Testis (tissue), 3 donors: ENCODE results near the gene BCKDK. TPM values are rescaled to one million over a fixed set of nuclear protein-coding genes. Genes with fewer than 3 reads are reported as not detected.

Source experiments
- DNase-seq: peaks from one replicate; pipeline ENCODE4 v3.0.0-alpha.2; 2019
- H3K27ac ChIP-seq, 2 donors: fragments of 200-600 bp; sonication (generic); one replicate each; pipeline ENCODE4 v1.5.1; 2019
- H3K27me3 ChIP-seq: fragments of 200-600 bp; sonication (generic); one replicate; pipeline ENCODE4 v1.5.1; 2019
- H3K36me3 ChIP-seq: fragments of 200-600 bp; sonication (generic); one replicate; pipeline ENCODE4 v1.5.1; 2017; ENCODE audit warnings: low read depth; ENCODE audit errors: missing control alignments
- H3K4me1 ChIP-seq: fragments of 200-600 bp; sonication (generic); one replicate; pipeline ENCODE4 v1.5.1; 2019
- H3K4me3 ChIP-seq, 2 donors: fragments of 200-600 bp; sonication (generic); one replicate each; pipeline ENCODE4 v1.5.1; 2017 to 2019
- H3K9me3 ChIP-seq: fragments of 200-600 bp; sonication (generic); one replicate; pipeline ENCODE4 v1.5.1; 2017
- CTCF ChIP-seq, 3 experiments: fragments of 450-650 bp in 2 of 3; fragments of 200-600 bp in 1 of 3; sonication (generic) in 1 of 3; IDR thresholded peaks; one replicate each; pipeline ENCODE4 v1.5.1; 2016 to 2019; ENCODE audit warnings: antibody characterized with exemption in 3 of 3, mild to moderate bottlenecking in 2 of 3, moderate library complexity in 1 of 3
- POLR2A ChIP-seq: fragments of 450-650 bp; IDR thresholded peaks from one replicate; pipeline ENCODE4 v1.6.1; 2017; ENCODE audit warnings: antibody characterized with exemption, mild to moderate bottlenecking, moderate library complexity
- WGBS, 2 donors: methylation state at CpG; one replicate each; pipeline ENCODE4 v1.1.5; 2018; 5-methylcytosine and 5-hydroxymethylcytosine counted together
- intact Hi-C: fragments of 100-400 bp; cut with DNase I; formaldehyde crosslinking; loops from one replicate; pipeline ENCODE4 v1.15.1; 2023; ENCODE audit warnings: low total_unique reads
- polyA plus RNA-seq: library from polyadenylated mRNA; stranded (reverse); fragments of 350-450 nt; fragmentation: Illumina TruSeq; extraction: RNeasy Lipid Tissue Mini Kit (QIAGEN cat#74804); gene quantifications from one replicate; pipeline ENCODE4 v1.2.3, GENCODE V29; 2014; ENCODE audit warnings: low read depth, low replicate concordance; ENCODE audit not compliant: insufficient read depth
- total RNA-seq, 2 donors: library from RNA; depleted of rRNA; stranded (reverse); fragments of >200 nt; gene quantifications; one replicate each; pipeline ENCODE4 v1.2.3, GENCODE V29; 2016

BCKDK gene
- total and polyA plus RNA-seq, 3 donors from 2014 or later, result 34.5 to 69.1 (median 68.8) TPM

GRCh38 chr16:31107465-31107867, 720 bp upstream of the BCKDK start:
- TF ChIP-seq POLR2A (no peak), CTCF (IDR thresholded peaks at IDR 0.05) (no peak)
- intact Hi-C loops, result no loop called here
- Histone ChIP-seq H3K27me3 (no peaks in the 10 kb centered on the region), H3K36me3 (no peaks in the 10 kb centered on the region), H3K27ac (no peak overlapping the region), H3K4me3 (no peak overlapping the region), H3K4me1 (peaks cover 17% of the 10 kb centered on the region), H3K9me3 (no peaks in the 10 kb centered on the region)
- DNase-seq, result no peak
- 75 to 83% methylated on average over 6 of the region's 6 CpGs for WGBS, 2 donors

- H3K27ac ChIP-seq, result peak overlapping the region; percentile 88 to 93
- no peaks in the 10 kb centered on the region for H3K27me3 ChIP-seq
- no peaks in the 10 kb centered on the region for H3K9me3 ChIP-seq
- 30 to 50% methylated on average over 25 to 50 of the region's 57 CpGs for WGBS, 2 donors
- H3K36me3 ChIP-seq, result no peaks in the 10 kb centered on the region
- peaks cover 31% of the 10 kb centered on the region for H3K4me1 ChIP-seq
- intact Hi-C loops, result no loop called here
- H3K4me3 ChIP-seq, result peak overlapping the region; percentile 80 to 85
- DNase-seq, result no peak
- TF ChIP-seq POLR2A, result no peak
- TF ChIP-seq CTCF (IDR thresholded peaks at IDR 0.05), result no peak
Measured at GRCh38 chr16:31108794-31109558, 790 bp downstream of the BCKDK start.

- DNase-seq, result no peak
- Histone ChIP-seq H3K27me3 (no peaks in the 10 kb centered on the region), H3K4me3 (no peak overlapping the region), H3K4me1 (peaks cover 31% of the 10 kb centered on the region), H3K27ac (no peak overlapping the region), H3K9me3 (no peaks in the 10 kb centered on the region), H3K36me3 (no peaks in the 10 kb centered on the region)
- 66 to 74% methylated on average over 6 to 12 of the region's 12 CpGs for WGBS, 2 donors
- intact Hi-C loops, result no loop called here
- TF ChIP-seq POLR2A, result no peak
- TF ChIP-seq CTCF (IDR thresholded peaks at IDR 0.05), result no peak
Measured at GRCh38 chr16:31109622-31110021, 1.4 kb downstream of the BCKDK start.

- DNase-seq, result no peak
- intact Hi-C loops, result no loop called here
- Histone ChIP-seq H3K4me3 (no peak overlapping the region), H3K27ac (no peak overlapping the region), H3K9me3 (no peaks in the 10 kb centered on the region), H3K36me3 (no peaks in the 10 kb centered on the region), H3K27me3 (no peaks in the 10 kb centered on the region), H3K4me1 (peaks cover 31% of the 10 kb centered on the region)
- 86% methylated on average over 14 to 26 of the region's 26 CpGs for WGBS, 2 donors
- TF ChIP-seq CTCF (IDR thresholded peaks at IDR 0.05), result no peak
- no peak for TF ChIP-seq POLR2A
Measured at GRCh38 chr16:31110106-31111034, 2.2 kb downstream of the BCKDK start.
